Ishikawa (cell line): Measurements from ENCODE around the gene PRSS2.
A peak's percentile ranks its signal among the peaks of the same experiment; 100 is the strongest.

ENCODE experiments used
- CEBPB ChIP-seq: IDR thresholded peaks from 2 replicates; pipeline ENCODE4 v1.6.1; 2012
- CREB1 ChIP-seq: IDR thresholded peaks from 2 replicates; pipeline ENCODE4 v1.6.1; 2012; ENCODE audit warnings: low read depth
- EGR1 ChIP-seq: IDR thresholded peaks from 2 replicates; pipeline ENCODE4 v1.6.1; 2012
- EP300 ChIP-seq: IDR thresholded peaks from 2 replicates; pipeline ENCODE4 v1.6.1; 2012; ENCODE audit warnings: borderline replicate concordance
- FOXM1 ChIP-seq: IDR thresholded peaks from 2 replicates; pipeline ENCODE4 v1.6.1; 2012; ENCODE audit warnings: low read depth, borderline replicate concordance
- NFIC ChIP-seq: IDR thresholded peaks from 2 replicates; pipeline ENCODE4 v1.6.1; 2012
- RAD21 ChIP-seq: IDR thresholded peaks from 2 replicates; pipeline ENCODE4 v1.6.1; 2012; ENCODE audit warnings: low read depth
- TAF1 ChIP-seq: IDR thresholded peaks from 2 replicates; pipeline ENCODE4 v1.6.1; 2012; ENCODE audit warnings: low read depth, mild to moderate bottlenecking
- TCF12 ChIP-seq: IDR thresholded peaks from 2 replicates; pipeline ENCODE4 v1.6.1; 2012; ENCODE audit warnings: low read depth
- TEAD4 ChIP-seq: IDR thresholded peaks from 2 replicates; pipeline ENCODE4 v1.6.1; 2012
- YY1 ChIP-seq: IDR thresholded peaks from 2 replicates; pipeline ENCODE4 v1.6.1; 2012; ENCODE audit warnings: low read depth
- ZBTB7A ChIP-seq: IDR thresholded peaks from 2 replicates; pipeline ENCODE4 v1.6.1; 2012; ENCODE audit warnings: low read depth
- TF ChIP-seq, protein P1 (sequence below): IDR thresholded peaks from 2 replicates; pipeline ENCODE4 v1.6.1; 2012
- TF ChIP-seq, protein P2 (sequence below): IDR thresholded peaks from 2 replicates; pipeline ENCODE4 v1.6.1; 2012; ENCODE audit warnings: low read depth, mild to moderate bottlenecking
- TF ChIP-seq, protein P3 (sequence below): IDR thresholded peaks from 2 replicates; pipeline ENCODE4 v1.6.1; 2012

PRSS2 gene

DNA sequence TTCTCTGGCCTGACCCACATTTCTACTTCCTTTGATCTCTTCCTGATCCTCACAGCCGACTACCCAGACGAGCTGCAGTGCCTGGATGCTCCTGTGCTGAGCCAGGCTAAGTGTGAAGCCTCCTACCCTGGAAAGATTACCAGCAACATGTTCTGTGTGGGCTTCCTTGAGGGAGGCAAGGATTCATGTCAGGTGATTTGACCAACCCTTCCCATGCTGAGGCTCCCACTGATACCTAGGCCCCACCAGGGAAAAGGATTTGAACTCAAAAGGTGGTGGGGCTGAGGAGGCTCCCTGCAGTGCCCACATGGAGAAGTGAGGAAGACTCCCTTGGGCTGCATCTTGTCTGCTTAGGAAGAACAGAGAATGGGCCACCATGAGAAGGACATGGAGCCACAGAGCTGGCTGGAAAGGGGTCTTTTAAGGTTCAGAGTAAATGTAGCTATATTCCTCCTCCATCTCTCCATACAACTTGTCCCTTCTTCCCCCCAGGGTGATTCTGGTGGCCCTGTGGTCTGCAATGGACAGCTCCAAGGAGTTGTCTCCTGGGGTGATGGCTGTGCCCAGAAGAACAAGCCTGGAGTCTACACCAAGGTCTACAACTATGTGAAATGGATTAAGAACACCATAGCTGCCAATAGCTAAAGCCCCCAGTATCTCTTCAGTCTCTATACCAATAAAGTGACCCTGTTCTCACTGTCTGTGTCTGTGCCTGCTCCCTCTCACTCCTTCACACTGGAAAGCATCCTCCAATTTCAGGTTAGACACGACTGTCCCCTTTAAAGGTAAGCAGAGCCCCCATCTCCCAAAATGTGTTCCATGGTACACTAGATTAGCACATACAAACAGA is 18.2 kb upstream of the PRSS2 start:
- TF ChIP-seq TAF1, result no peak
- TF ChIP-seq, protein P1, sequence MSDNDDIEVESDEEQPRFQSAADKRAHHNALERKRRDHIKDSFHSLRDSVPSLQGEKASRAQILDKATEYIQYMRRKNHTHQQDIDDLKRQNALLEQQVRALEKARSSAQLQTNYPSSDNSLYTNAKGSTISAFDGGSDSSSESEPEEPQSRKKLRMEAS, result no peak
- no peak for TF ChIP-seq EGR1
- TF ChIP-seq CREB1, result no peak
- TF ChIP-seq RAD21, result no peak
- no peak for TF ChIP-seq YY1
- no peak for TF ChIP-seq FOXM1
- TF ChIP-seq ZBTB7A, result no peak
- TF ChIP-seq, protein P2, sequence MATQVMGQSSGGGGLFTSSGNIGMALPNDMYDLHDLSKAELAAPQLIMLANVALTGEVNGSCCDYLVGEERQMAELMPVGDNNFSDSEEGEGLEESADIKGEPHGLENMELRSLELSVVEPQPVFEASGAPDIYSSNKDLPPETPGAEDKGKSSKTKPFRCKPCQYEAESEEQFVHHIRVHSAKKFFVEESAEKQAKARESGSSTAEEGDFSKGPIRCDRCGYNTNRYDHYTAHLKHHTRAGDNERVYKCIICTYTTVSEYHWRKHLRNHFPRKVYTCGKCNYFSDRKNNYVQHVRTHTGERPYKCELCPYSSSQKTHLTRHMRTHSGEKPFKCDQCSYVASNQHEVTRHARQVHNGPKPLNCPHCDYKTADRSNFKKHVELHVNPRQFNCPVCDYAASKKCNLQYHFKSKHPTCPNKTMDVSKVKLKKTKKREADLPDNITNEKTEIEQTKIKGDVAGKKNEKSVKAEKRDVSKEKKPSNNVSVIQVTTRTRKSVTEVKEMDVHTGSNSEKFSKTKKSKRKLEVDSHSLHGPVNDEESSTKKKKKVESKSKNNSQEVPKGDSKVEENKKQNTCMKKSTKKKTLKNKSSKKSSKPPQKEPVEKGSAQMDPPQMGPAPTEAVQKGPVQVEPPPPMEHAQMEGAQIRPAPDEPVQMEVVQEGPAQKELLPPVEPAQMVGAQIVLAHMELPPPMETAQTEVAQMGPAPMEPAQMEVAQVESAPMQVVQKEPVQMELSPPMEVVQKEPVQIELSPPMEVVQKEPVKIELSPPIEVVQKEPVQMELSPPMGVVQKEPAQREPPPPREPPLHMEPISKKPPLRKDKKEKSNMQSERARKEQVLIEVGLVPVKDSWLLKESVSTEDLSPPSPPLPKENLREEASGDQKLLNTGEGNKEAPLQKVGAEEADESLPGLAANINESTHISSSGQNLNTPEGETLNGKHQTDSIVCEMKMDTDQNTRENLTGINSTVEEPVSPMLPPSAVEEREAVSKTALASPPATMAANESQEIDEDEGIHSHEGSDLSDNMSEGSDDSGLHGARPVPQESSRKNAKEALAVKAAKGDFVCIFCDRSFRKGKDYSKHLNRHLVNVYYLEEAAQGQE, result no peak
- no peak for TF ChIP-seq TCF12
- TF ChIP-seq, protein P3, sequence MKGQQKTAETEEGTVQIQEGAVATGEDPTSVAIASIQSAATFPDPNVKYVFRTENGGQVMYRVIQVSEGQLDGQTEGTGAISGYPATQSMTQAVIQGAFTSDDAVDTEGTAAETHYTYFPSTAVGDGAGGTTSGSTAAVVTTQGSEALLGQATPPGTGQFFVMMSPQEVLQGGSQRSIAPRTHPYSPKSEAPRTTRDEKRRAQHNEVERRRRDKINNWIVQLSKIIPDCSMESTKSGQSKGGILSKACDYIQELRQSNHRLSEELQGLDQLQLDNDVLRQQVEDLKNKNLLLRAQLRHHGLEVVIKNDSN, result no peak
- TF ChIP-seq CEBPB, result no peak
- TF ChIP-seq TEAD4, result no peak
- no peak for TF ChIP-seq NFIC
- TF ChIP-seq EP300, result no peak

DNA sequence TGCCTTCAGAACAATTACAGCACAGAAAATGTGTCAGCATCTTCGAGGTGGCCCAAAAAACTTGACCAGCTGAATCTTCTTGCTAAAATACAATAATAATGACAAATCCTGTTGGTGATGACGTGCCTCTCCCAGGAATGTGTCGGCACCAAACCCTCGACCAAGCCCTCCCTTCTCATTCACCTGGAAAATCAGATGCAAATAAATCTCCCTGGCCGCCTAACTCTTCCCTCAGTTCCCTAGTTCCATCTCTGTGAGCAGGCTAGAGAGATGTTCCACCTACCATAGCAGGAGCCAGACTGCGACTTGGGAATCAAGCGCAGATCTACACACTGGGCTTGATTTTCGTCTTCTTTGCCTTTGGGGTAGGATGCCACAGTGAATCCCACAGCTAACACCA is 17.4 kb upstream of the PRSS2 start:
- TF ChIP-seq CREB1 (no peak), EGR1 (no peak), TCF12 (peak; percentile 49; the same call in 1 of the 2 replicates), ZBTB7A (no peak), TEAD4 (peak; percentile 75), TAF1 (no peak), YY1 (no peak), FOXM1 (no peak), CEBPB (no peak), NFIC (peak; percentile 10; the same call in 1 of the 2 replicates), EP300 (peak; percentile 44; the same call in 1 of the 2 replicates), RAD21 (no peak)
- TF ChIP-seq, protein P1, result no peak
- TF ChIP-seq, protein P3, result no peak
- TF ChIP-seq, protein P2, result no peak

DNA sequence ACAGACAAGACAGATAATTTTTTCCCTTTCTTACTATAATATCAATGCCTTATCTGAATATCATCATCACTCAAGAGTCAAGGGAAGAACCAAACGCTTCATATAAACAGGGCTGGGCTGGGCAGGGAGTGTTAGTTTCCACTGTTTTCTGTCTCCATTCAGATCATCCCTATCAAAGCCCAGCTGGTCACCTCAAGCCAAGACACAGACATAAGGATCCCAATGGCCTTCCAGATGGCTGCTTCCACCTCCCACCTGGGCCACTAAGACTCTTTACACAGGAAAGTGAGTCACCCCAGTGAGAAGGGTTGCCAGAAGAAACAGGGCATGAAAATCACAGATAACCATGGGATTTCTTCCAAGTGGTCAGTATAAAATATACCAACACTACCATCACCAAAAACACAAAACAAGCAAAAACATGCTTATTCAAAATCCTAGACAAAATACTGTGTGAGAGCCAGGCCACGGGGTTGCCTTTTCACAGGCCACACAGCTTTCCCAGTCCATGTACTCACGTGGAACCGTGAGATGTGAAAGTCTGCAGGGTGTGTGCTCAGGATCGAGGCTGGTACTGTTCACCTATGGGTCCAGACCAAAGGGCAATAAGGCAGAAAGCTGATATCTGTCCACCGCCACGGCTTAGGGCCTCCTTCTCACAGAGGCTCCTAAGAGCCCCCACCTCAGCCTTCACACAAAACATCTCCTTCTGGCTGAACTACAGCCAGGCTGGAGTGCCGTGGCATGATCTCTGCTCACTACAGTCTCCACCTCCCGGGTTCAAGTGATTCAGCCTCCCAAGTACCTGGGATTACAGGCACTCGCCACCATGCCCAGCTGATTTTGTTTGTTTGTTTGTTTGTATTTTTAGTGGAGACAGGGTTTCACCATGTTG is 15.8 kb upstream of the PRSS2 start:
- TF ChIP-seq TAF1 (no peak), TCF12 (no peak), CEBPB (no peak), YY1 (no peak), NFIC (no peak), EP300 (no peak), EGR1 (no peak), CREB1 (no peak), TEAD4 (no peak)
- TF ChIP-seq, protein P2, result no peak
- TF ChIP-seq, protein P1, result no peak
